LoVo (cell line): Measurements from ENCODE around the gene IL34.
"Not testable (repeated sequence)": the region's sequence is repeated elsewhere in the genome, so short reads cannot be mapped to it uniquely, and the experiment has no call there.

ENCODE experiments used
- DNase-seq: peaks from one replicate; pipeline ENCODE4 v3.0.0-alpha.2; 2016; ENCODE audit warnings: low spot score

Gene IL34

DNA sequence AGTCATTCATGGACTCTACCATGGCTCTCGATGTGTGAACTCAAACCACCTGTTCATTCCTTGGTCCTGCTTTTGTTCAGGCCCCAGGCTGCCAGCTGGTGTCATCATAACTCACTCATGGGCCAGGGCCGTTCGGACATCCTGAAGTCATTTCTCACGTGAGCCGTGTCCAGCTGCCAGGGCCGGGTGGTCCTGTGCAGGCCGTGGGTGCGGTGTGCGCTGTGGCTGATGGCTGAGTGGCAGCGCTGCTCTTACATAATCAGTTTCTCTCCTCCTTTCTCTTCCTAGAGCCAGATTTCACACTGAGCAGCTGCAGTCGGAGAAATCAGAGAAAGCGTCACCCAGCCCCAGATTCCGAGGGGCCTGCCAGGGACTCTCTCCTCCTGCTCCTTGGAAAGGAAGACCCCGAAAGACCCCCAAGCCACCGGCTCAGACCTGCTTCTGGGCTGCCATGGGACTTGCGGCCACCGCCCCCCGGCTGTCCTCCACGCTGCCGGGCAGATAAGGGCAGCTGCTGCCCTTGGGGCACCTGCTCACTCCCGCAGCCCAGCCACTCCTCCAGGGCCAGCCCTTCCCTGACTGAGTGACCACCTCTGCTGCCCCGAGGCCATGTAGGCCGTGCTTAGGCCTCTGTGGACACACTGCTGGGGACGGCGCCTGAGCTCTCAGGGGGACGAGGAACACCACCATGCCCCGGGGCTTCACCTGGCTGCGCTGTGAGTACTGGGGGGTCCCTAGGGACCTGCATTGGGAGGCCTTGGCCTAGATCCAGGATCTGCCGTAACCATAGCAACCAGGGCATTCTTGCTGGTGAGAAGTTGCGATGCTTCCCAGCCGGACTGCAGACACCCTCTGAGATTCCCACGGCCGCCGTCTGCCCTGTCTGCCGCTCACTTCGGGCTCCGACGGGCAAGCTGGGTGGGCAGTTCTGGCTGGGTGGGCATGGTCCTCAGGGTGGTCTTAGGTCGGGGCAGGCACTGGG lies at the start of gene IL34:
Gene IL34 (plus strand): TSS at position 300 of the 982 bp plus-strand sequence. CDS start 389 bp downstream, at position 689.
- DNase-seq, result no peak

DNA sequence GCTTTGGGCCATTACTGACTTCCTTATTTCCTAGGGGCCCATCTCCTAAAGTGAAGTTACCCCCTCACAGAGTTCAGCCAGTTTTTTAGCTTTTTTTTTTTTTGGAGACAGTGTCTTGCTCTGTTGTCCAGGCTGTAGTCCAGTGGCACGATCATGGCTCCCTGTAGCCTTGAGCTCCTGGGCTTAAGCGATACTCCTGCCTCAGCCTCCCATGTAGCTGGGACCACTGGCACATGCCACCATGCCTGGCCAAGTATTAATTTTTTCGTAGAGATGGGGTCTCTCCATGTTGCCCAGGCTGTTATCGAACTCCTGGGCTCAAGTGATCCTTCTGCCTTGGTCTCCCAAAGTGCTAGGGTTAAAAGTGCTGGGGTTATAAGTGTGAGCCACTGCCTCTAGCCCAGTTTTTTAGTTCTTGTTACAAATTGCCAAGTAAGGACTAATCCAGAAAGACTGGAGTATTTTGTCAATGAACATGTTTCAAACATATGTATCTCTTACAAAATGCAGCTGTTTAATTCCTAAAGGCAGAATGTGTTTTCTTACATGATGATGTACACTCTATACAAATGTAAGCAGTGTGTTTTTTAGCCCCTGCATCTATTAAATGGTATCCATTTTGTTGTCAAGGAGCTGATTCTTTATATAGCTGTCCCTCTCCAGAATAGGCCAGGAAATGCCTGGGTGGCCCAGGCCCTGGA lies 49.1 kb upstream of the IL34 start:
- DNase-seq, result no peak

DNA sequence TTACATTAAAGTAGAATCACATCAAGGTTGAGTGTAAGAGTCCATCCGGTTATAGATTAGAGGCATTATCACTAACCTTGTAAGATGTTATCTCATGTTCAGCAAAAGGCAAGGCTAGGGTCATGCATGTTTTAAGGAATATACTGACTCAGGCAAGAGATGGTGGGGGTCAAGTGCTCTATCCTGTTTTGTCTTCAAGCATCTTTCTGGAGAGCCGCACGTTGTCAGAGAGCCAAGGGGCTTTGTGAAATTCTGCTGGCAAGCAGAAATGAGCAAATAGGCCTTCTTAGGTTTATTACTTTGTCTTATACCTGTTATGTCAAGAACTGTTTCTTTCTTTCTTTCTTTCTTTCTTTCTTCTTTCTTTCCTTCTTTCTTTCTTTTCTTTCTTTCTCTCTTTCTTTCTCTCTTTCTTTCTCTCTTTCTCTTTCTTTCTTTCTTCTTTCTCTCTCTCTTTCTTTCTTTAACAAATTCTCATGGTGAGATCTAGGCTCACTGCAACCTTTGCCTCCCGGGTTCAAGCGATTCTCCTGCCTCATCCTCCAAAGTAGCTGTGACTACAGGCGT lies 47.3 kb upstream of the IL34 start:
- DNase-seq, result no peak

DNA sequence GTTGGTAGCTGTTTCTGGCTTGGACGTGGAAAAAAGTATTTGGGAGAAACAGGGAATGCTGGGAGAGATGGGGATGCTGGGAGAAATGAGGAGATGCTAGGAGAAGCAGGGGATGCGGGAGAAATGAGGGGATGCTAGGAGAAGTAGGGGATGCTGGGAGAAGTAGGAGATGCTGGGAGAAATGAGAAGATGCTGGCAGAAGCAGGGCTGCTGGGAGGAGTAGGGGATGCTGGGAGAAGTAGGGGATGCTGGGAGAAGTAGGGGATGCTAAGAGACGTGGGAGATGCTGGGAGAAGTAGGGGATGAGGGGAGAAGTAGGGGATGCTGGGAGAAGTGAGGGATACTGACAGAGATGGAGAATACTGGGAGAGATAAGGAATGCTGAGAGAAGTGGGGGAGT lies 45.6 kb upstream of the IL34 start:
- DNase-seq, result no peak

DNA sequence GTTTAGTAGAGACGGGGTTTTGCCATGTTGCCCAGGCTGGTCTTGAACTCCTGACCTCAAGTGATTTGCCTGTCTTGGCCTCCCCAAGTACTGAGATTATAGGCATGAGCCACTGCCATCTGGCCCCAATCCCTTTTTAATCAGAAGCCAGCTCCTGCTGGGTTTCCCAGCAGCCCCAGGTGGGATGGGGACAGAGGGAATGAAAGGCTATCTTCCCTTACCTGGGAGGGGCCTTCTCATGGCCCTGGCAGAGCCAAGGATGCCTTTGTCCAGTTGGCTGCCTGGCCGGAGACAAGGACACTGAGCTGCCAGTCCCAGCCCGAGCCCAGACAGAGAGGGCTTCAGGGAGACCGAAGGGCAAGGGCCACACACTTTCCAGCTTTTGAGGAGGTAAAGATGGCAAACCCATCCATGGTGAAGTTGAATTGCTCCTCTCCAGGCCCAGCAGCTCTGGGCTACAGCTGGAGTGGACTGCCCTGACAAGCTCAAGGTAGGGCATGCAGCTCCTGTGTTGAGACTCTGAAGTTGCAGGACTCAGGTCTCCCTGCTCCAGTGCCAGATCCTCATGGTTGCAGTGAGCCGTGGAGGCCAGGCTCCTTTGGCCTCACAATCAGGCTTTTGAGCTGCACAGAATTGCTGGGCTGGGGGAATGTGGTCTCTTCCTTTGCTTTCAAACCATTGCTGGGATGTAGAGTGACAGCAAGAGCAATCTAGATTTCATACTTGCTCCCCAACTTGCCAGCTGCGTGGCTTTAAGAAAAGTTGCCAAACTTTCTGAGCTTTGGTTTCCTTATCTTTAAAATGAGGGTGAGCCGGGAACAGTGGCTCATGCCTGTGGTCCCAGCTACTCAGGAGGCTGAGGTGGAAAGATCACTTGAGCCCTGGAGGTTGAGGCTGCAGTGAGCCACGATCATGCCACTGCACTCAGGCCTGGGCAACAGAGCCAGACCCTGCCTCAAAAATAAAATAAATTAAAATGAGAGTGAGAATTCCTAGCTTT lies 44.5 kb upstream of the IL34 start:
- DNase-seq, result no peak

DNA sequence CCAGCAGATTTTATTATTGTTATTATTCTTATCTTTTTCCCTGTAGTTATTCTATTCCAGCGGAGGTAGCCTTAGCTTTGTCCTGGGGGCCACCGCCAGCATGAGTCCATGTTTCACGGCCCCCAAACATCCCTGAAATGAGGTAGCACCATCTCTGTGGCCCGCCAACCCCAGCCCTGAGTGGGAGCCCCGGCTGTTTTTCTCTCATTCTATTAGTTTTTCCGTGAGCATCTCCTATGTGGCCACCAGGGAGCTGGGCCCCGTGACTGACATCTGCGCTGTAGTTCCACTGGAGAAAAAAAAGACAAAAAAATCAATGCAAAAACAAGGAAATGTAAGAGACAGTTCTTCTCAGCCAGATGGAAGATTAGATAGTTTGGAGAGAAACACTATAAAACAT lies 43.5 kb upstream of the IL34 start:
- no peak for DNase-seq

DNA sequence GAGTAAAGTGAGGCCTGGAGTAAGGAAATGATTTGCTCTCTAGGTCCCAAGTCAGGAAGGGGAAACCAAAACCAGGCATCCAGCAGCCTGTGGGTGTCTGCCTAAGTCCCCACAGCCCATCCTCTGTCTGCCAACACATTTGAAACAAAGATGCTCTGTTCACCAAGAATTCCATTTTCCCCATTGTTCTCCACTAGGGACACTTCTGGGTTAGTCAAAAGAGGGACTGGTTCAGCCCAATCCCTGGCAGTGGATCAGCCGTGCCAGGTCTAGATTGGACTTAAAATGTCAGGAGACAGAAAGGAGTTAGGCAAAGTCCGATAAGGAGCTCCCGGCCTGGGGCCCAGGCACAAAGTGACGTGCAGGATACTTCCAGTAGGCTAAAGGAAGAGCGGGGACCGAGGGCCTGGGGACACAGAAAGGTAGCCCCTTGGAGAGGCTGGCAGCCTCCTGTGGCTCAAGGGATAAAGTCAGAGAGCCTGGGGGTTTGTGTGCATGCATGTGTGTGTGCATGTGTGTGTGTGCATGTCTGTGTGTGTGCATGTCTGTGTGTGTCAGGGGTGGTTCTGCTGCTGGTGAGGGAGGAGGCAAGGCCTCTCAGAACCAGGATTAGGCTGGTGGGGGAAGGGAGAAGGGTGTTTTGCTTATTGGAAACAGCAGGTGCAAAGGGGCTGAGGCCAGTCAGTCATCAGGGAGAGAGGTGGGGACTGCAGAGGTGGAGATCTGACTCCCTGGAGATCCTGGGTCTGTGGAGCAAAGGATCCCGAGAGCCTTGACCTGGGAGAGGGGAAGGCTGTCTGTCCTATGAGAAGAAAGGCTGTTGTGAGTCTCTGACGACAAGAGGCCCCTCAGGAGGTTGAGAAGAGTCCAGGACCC lies 41.7 kb upstream of the IL34 start:
- no peak for DNase-seq

DNA sequence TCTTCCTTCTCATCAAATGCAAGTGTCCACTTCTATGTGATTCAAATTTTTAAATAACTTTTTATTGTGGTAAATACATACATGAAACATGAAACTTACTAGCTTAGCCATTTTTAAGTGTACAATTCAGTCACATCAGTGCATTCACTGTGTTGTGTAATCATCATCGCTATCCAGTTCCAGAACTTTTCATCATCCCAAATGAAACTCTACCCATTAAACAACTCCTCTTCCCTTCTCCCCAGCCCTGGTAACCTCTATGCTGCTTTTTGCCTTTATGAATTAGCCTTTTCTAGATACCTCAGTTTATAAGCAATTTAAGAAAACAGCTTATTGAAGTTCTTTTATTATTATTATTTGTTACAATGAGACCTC lies 41.1 kb upstream of the IL34 start:
- DNase-seq, result no peak

DNA sequence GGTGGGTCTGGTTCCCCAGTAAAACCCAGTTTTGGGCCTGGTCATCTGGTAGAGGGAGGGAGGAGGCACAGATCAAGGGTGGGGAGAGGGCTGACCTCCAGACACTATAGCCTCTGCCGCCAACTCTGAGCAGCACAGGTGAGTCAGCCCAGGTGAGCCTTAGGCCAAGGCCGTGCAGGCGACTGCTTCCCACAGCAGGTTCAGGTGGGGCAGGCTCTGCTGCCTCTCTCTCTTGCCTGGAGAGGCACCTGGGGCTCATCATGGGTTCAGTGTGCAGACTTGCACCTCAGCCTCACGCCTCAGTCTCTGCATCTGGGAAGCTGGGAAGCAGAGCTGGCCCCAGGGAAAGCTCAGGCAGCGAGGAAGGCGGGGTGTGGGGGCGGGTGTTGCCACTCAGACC lies 37.8 kb upstream of the IL34 start:
- no peak for DNase-seq

DNA sequence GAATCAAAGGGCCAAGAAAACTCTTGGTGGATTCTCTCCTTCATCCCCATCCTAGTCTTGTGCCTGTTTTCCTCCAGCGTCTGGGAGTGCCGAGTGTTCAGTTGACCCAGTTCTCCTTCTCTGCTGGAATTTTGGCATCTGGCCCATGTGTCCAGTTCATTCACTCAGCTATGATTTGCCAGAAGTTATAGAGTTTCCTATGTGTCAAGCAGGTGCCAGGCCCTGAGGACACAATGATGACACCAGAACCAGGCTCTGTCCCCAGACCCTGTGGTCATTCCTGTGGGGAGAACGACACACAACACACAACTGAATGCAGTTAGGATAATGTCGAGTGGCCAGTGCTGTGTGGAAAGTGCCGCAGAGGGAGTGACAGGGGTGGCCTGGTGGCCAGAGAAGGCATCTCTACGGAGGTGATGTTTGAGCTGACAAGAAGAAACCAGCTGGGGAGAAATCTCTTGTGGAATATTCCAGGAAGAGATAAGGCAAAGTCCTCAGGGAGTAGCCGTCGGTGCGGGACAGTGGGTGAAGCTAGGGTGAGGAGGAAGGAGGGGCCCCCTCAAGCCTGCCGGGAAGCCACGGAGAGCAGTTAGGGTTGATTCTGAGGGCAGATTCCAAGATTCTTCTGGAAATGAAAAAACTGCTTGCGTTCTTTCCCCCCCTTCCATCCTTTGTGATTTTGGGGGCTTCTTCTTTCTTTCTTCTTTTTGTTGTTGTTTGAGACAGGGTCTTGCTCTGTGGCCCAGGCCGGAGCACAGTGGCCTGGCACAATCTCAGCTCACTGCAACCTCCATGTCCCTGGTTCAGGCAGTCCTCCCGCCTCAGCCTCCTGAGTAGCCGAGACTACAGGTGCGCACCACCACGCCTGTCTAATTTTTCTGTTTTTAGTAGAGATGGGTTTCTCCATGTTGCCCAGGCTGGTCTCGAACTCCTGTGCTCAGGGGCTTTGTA lies 35.8 kb upstream of the IL34 start:
- no peak for DNase-seq

DNA sequence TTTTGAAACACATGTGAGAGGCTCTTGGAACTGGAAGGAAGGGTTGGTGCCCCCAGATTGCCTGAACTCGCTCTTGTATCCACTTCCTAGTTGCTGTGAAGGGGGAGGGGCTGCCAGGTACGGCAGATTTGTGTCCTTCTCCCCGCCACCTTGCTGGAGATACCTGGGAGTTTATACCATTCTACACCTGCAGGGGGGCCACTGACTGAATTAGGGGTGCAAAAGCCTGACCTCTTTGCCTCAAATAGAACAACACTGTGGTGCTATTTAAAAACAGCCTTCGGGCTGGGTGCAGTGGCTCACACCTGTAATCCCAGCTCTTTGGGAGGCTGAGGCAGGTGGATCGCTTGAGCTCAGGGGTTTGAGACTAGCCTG lies 35.1 kb upstream of the IL34 start:
- no peak for DNase-seq

DNA sequence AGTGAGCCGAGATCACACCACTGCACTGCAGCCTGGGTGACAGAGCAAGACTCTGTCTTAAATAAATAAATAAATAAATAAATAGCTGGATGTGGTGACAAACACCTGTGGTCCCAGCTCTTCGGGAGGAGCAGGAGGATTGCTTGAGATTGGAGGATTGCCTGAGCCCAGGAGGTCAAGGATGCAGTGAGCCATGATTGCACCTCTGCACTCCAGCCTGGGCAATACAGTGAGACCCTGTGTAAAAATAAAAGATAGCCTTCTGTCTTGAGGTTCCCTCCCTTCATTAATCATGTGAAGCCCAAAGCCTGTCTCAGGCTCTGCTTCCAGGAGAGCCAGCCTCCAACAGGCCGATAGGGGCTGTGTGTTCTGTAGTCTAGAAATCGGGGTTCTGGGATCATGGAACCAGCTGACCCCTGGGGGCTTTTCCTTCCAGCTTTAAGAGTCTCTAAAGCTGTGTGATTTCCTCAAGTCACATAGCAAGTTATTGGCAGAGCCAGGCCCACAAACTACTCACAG lies 34.5 kb upstream of the IL34 start:
- DNase-seq, result no peak

DNA sequence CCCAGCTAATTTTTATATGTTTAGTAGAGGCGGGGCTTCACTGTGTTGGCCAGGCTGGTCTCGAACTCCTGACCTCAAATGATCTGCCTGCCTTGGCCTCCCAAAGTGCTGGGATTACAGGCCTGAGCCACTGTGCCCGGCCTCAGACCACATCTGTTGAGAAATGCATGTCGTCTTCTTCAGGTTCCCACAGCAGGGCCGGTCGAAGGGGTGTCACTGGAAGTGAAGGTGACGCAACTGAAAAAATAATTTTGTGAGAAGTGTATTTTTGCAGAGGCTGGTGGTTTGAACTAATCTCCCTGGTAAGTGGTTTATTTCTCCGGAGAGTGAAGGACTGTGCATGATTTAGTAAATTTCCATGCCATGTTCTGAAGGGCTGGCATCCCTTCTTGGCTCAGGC lies 33.4 kb upstream of the IL34 start:
- no peak for DNase-seq

DNA sequence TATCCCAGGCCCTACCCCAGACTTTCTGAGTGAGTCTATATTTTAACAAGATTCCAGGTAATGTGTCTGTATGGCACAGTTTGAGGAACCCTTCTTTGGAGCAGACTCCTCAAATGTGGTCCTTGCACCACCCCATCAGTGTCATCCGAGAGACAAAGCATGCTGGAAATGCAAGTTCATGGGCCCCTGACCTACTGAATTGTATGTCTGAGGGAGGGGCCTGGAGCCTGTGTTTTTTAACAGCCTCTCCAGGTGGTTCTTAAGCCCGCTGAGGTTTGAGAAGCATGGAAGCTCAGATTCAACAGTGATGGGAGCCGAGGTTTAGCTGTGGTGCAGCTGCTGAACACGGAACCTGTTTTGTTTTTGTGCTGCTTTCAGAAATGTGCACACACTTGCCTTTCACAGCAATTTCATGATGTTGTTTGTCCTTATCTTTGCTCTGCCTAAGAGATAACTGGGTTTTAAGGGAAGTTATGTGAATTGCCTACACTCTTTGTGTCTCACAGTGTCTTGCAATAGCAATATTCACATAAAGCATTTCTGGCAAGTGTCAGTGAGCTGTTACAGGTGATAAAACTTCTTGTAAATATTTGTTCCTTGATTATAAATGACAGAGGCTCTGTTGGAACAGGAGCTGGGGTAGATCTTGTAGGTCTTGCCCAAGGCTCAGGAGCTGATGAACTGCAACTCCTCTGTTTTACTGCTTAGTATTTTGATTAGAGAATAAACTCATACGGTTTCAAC lies 32.0 kb upstream of the IL34 start:
- DNase-seq, result no peak

DNA sequence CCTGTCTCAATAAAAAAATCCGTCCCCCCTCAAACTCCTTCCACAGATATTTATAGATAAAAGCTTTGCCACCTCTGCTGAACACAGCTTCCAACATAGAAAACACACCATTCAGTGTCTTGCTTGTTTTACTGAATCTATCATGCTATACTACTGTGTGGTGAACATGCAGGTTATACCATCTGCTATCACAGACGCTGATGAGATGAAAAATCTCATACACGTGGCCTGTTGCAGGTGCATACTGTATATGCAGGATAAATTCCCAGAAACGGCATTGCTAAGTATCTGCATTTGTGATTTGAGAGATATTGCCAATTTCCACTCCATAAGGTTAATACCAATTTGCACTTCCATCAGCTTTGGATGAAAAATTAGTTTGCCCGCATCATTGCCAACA lies 30.4 kb upstream of the IL34 start:
- no peak for DNase-seq

DNA sequence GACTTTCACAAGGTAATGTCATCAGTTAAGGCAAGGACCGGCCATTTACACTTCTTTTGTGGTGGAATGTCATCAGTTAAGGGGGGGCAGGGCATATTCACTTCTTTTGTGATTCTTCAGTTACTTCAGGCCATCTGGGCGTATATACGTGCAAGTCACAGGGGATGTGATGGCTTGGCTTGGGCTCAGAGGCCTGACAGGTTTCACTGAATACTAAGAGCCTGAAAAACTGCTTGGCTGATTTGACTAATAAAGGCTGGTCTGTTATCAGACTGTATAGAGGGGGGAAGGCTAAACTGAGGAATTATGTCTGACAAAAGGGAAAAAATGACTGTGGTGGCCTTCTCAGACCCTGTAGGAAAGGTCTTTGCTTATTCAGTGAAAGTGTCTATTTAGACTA lies 24.5 kb upstream of the IL34 start:
- DNase-seq, result not testable (repeated sequence)

DNA sequence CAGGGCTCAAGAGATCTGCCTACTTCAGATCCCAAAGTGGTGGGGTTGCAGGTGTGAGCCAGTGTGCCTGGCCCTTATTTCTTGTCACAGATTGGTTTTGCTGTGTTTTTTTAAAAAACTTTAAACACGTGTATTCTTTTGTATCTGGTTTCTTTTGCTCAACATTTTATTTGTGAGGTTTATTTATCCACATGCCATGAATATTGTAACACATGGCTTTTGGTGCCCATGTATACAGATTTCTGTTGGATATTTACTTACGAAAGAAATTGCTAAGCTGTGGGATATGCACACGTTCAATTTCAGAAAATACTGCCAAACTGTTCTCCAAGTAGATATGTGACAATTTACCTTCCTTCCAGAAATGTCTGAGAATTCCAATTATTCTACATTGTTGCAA lies 18.7 kb upstream of the IL34 start:
- no peak for DNase-seq

DNA sequence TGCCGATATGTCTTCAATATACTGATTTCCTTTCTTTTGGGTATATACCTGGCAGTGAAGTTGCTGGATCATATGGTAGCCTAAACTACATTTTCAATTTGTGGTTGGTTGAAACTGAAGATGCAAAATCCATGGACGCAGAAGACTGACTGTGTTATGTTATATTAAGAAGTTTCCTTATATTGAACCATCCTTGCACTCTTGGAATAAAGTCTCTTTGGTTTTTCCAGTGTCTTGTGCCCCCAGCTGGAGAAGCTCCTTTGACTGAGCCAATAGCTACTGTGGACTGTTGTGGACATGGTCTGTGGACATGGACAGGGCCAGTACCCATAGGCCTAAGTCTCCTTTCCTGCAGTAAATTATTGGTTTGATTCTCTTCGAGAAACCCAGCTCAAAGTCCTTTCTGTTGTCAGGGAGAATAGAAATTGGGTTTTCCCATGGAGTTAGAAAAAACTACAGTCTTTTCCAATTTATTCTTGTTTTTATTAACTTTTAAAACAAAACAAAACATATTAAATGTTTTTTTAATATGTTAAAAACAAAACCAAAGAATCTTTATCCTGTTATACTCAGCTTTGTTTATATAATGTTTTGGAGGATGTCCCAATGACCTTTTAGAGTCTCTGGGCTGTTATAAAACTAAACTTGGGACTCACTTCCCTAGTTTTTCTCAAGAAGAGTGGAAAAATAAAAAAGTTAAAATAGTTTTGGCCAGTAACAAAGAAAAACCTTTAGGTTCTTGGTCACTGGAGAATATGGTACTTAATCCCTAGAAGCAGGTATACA lies 15.2 kb upstream of the IL34 start:
- no peak for DNase-seq
